AG10803 (cell line): ENCODE measurements around the gene TOM1L2.

Experiments
- DNase-seq: peaks from one replicate; pipeline ENCODE4 v3.0.0; 2010; ENCODE audit warnings: low read depth
- H3K4me3 ChIP-seq: 2 replicates; pipeline ENCODE4 v1.5.1; 2011; ENCODE audit warnings: mild to moderate bottlenecking, low read length, control low read depth
- TF ChIP-seq, protein P1 (sequence below): conservative IDR thresholded peaks from 2 replicates; pipeline ENCODE4 v1.5.1; 2011; ENCODE audit warnings: mild to moderate bottlenecking, low read length, control low read depth, inconsistent platforms

Gene TOM1L2

DNA sequence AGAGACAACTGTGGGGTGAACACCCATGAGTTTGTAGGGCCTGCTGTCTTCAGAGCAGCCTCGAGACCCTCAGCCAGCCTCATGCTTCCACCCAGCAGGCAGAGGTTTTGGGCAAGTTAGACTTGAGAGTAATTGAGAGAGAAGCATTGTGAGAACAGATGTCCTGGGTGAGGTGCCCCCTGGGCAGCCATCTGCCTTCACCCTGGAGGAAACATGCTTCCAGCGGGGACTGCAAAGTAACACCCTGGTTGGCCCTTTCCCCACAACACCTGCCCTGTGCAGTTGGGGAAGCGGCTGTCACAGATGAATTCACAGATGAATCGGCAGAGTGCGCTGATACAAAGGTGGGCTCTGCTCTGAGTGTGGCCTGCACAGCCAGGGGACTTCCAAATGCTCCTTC lies 43.4 kb upstream of the TOM1L2 start:
- H3K4me3 ChIP-seq: no peak overlapping the region
- DNase-seq: no peak
- TF ChIP-seq, protein P1, sequence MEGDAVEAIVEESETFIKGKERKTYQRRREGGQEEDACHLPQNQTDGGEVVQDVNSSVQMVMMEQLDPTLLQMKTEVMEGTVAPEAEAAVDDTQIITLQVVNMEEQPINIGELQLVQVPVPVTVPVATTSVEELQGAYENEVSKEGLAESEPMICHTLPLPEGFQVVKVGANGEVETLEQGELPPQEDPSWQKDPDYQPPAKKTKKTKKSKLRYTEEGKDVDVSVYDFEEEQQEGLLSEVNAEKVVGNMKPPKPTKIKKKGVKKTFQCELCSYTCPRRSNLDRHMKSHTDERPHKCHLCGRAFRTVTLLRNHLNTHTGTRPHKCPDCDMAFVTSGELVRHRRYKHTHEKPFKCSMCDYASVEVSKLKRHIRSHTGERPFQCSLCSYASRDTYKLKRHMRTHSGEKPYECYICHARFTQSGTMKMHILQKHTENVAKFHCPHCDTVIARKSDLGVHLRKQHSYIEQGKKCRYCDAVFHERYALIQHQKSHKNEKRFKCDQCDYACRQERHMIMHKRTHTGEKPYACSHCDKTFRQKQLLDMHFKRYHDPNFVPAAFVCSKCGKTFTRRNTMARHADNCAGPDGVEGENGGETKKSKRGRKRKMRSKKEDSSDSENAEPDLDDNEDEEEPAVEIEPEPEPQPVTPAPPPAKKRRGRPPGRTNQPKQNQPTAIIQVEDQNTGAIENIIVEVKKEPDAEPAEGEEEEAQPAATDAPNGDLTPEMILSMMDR: no peak

DNA sequence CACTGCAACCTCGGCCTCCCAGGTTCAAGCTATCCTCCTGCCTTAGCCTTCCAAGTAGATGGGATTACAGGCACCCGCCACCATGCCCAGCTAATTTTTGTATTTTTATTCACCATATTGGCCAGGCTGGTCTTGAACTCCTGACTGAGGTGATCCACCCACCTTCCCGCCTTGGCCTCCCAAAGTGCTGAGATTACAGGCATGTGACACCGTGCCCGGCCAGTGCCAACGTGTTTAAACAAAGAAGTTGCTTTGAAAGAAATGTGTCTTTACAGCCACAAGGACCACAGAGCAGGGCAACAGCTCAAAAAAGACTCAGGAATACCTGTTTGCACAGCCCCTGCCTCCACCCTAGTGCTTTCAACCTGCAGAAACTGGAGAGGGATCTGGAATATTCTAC lies 41.8 kb upstream of the TOM1L2 start:
- H3K4me3 ChIP-seq: no peak overlapping the region
- TF ChIP-seq, protein P1: no peak
- no peak for DNase-seq

DNA sequence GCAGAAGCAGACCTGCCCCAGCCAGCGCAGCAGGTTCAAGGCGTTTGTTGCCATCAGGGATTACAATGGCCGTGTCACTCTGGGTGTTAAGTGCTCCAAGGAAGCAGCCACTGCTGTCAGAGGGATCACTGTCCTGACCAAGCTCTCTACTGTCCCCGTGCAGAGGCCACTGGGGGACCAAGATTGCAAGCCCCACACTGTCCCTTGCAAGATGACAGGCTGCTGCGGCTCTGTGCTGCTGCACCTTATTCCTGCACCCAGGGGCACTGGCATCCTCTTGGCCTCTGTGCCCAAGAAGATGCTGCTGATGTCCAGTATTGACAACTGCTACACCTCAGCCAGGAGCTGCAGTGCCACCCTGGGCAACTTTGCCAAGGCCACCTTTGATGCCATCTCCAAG lies 39.1 kb upstream of the TOM1L2 start:
- DNase-seq: no peak
- TF ChIP-seq, protein P1: no peak
- H3K4me3 ChIP-seq: no peak overlapping the region

DNA sequence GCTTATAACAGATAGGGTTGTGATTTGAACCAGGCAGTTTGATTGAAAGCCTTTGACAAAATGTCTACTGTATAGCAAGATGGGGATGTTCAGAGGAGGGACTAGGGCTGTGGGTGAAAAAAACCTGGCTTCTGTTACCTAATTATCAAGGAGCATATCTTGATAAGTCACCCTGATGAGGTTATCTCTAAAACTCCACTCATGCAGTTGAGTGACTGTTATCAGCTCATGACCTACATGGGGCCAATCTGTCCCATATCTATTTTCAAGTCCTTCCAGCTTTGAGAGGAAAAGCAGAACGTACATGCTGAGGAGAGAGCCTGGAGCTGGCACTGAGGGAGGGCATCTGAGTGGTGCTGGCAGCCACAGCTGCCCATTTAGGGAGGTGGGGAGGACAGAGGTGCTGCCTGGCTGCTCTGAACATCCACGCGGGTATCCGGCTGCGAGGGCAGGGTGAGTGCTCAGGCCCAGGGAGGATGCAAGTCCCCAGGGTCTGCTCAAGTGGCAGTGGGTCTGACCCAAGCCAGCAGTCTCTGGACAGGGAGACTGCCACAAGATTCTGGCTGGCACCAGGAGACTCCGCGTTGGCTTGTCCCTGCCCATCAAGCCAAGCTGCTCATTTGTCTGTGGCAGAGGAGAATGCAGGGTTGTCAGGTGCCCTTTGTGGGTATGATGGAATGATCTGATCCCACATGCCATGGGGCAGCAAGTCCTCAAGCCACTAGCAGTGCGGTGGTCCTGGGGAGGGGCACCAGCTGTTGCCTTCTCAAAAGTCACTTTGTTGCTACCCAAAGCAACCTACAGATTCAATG lies 37.6 kb upstream of the TOM1L2 start:
- H3K4me3 ChIP-seq: no peak overlapping the region
- TF ChIP-seq, protein P1: no peak
- no peak for DNase-seq

DNA sequence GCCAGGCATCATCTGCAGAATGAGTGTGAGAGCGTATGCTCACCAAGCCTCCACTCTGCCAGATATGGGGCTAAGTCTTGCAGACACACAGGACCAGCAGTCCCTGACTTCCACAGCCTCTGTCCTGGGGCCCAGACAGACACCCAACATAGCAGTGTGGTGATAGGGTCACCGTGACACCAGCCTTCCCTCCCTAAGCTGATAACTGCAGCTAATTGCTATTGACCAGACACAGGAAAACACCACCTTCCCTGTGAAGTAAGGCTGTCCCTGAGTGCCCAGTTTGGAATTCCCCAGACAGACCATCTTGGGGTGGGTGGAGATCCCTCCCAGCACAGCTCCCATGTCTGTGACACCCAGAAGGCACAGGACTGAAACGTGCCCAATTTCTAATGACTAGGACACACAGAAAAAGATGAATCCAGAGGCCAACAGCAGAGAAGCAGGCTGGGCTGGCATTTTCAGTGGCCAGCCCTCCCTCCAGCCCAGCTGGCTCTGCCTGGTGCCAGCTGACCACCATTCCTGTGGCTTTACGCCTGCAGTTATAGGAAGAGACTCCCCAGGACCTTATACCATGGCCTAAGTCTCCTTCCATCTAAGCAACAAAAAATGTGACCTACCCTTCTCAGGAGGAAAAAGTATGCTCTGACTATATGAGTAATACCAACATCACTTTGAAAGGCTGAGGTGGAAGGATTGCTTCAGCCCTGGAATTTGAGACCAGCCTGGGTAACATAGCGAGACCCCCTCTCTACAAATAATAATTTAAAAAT lies 36.5 kb upstream of the TOM1L2 start:
- TF ChIP-seq, protein P1: no peak
- no peak overlapping the region for H3K4me3 ChIP-seq
- DNase-seq: peak; percentile 82

DNA sequence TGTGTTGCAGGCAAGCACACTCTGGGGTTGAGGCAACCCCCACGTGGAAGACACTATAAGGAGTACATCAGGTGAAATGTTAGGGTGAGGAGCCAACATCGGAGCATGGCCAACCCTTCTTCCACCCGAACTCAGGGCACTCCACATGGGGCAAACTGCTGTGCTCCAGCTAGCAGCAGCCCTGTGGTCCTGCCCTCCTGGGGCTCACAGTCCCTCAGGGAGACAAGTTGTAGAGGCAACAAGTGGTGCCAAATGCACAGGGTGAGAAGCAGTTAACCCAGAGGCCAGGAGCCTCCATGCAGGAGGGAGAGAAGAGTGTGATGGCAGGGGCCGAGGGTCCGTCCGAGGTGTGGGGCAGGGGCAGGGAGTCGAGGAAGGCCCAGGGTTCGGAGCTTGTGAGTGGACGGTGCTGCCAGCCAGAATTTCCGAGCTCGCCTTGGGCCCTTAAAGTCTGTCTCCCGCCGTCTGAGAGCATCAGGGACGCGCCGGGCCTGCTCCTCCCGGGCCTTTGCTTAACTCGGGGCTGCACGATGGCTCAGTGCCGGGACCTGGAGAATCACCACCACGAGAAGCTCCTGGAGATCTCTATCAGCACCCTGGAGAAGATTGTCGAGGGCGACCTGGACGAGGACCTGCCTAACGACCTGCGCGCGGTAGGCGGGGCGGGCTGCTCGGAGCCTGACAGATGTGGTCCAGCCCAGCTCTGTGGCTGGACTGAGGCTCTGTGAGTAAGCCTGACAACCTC lies 34.5 kb upstream of the TOM1L2 start:
- TF ChIP-seq, protein P1: no peak
- H3K4me3 ChIP-seq: no peak overlapping the region
- no peak for DNase-seq
